Left lung (tissue), 10 donors: ENCODE measurements around the gene ADGB. TPM values are rescaled to one million over a fixed set of nuclear protein-coding genes. Genes with fewer than 3 reads are reported as not detected.
"Not testable (repeated sequence)": the region's sequence is repeated elsewhere in the genome, so short reads cannot be mapped to it uniquely, and the experiment has no call there.

Experiments
- ATAC-seq: fragments of 200-7000 bp; cut with Tn5 transposase; one replicate; pipeline ENCODE4 v1.9.1; 2020; ENCODE audit warnings: moderate library complexity
- DNase-seq, 4 donors: peaks; one replicate each; pipeline ENCODE4 v3.0.0-alpha.2; 2013 to 2020
- H3K27ac ChIP-seq, 2 donors: fragments of 200-600 bp; sonication (generic) in 1 of 2; one replicate each; pipeline versions ENCODE4 v1.5.0 to v1.8.0; 2020 to 2021
- H3K27me3 ChIP-seq, 2 donors: fragments of 200-600 bp; sonication (generic) in 1 of 2; one replicate each; pipeline versions ENCODE4 v1.5.0 to v1.8.0; 2020 to 2021
- H3K36me3 ChIP-seq, 2 donors: fragments of 200-600 bp; sonication (generic) in 1 of 2; one replicate each; pipeline versions ENCODE4 v1.5.0 to v1.8.0; 2020 to 2021
- H3K4me1 ChIP-seq, 2 donors: fragments of 200-600 bp; one replicate each; pipeline ENCODE4 v1.8.0; 2021
- H3K4me3 ChIP-seq, 2 donors: fragments of 200-600 bp; sonication (generic) in 1 of 2; one replicate each; pipeline versions ENCODE4 v1.5.0 to v1.8.0; 2020 to 2021; ENCODE audit warnings: mild to moderate bottlenecking in 1 of 2
- H3K9me3 ChIP-seq, 2 donors: fragments of 200-600 bp; sonication (generic) in 1 of 2; one replicate each; pipeline versions ENCODE4 v1.5.0 to v1.8.0; 2020 to 2021
- CTCF ChIP-seq, 2 donors: fragments of 200-600 bp; sonication (generic) in 1 of 2; IDR thresholded peaks; one replicate each; pipeline versions ENCODE4 v1.5.0 to v1.8.0; 2021; ENCODE audit warnings: antibody characterized with exemption in 2 of 2
- intact Hi-C, 2 donors: fragments of 100-400 bp; cut with DNase I; formaldehyde crosslinking; loops; one replicate each; pipeline versions ENCODE4 v1.11.2 to v1.14.2; 2022
- polyA plus RNA-seq, 6 donors: library from polyadenylated mRNA; unstranded; fragments of 120-200 nt; gene quantifications; one replicate each; pipeline ENCODE4 v1.2.1, GENCODE V29; 2013; ENCODE audit not compliant: insufficient read length in 6 of 6
- total RNA-seq, 2 donors: library from RNA; stranded (reverse); fragmentation: NEBNext Ultra II Directional; extraction: Animal tissue kit (Norgen Biotek cat#: 25700); gene quantifications; one replicate each; pipeline ENCODE4 v1.2.1, GENCODE V29; 2021
- donor health status: DM: no; HTN: yes; CAD: no.
- donor health status: DM: no; HTN: no; CAD: no.

The ADGB gene
- total and polyA plus RNA-seq, 8 donors: 0.67 to 5.9 (median 2.5) TPM; not detected in 1

- DNase-seq (no peak), ATAC-seq (no peak)
- Histone ChIP-seq H3K9me3 (peaks cover 0 to 19% of the 10 kb centered on the region in 2 donors), H3K27me3 (no peaks in the 10 kb centered on the region), H3K4me1 (no peaks in the 10 kb centered on the region), H3K4me3 (no peak overlapping the region), H3K36me3 (no peaks in the 10 kb centered on the region), H3K27ac (no peak overlapping the region)
- no peak for TF ChIP-seq CTCF (IDR thresholded peaks at IDR 0.05)
- intact Hi-C loops: no loop called here
Measured at GRCh38 chr6:146795479-146796133, 196.8 kb downstream of the ADGB start.

- H3K4me3 ChIP-seq, DNase-seq, H3K27me3 ChIP-seq, H3K9me3 ChIP-seq, H3K27ac ChIP-seq, ATAC-seq, H3K4me1 ChIP-seq, H3K36me3 ChIP-seq, intact Hi-C loops: not testable (repeated sequence)
Measured at GRCh38 chr6:146803167-146803566, 204.4 kb downstream of the ADGB start.

DNA sequence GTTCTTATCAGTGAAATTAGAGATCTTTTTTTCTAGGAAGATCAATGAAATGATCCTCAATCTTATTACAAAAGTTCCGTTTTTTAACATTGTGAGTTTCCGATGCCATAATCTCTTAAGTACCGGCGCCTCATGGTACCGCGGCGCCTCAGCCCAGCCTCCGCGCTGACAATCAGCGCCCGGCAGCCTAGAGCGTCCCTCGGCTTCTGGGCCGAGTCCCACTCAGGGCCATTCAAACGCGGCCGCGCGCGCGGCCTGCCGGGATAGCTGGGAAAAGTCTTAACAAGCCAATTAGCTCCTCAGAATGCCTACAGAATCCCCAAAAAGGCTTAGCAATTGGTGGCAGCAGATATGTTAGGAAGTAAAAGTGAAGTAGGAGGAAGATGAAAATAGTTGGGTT is 204.8 kb downstream of the ADGB start:
- DNase-seq: peak in 2 of 4 donors; percentile 3 to 80
- no peaks in the 10 kb centered on the region for H3K9me3 ChIP-seq
- H3K27ac ChIP-seq: no peak overlapping the region
- no peak for TF ChIP-seq CTCF (IDR thresholded peaks at IDR 0.05)
- H3K36me3 ChIP-seq: no peaks in the 10 kb centered on the region
- no peak overlapping the region for H3K4me3 ChIP-seq
- peak; percentile 67 for ATAC-seq
- intact Hi-C loops: no loop called here
- H3K27me3 ChIP-seq: no peaks in the 10 kb centered on the region
- H3K4me1 ChIP-seq: no peaks in the 10 kb centered on the region

DNA sequence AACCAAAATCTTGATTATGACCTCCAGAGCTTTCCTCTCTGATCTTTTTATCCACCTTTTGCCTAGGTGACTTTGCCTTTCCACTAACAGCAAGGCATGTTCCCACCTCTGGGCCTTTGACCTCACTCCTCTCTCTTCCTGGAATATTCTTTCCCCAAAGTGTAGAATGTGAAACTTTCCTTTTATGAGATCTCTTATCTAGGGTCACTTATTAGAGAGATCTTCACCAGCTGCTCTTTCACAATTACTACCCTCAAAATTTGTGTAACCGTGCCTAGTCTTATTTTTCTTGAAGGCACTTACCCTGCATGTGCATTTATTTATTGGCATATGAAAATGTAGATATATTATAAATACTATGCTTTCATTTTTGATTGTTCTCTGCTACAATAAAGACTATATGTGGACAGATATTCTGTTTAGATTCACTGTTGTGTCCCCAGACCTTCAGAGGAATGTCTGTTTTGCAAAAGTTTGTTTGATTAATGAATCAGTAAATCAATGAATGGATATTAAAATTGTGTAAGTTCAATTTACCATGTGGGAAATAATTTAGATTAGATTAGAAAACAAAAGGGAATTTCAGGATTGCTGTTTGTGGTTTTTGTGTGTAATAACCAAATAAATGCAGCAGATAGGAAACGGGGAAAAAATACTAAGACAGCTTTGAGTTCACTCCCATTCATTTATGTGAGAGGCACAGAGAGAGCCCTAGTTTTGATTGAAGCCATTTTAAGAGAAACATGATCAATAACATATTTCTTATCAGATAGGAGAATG is 207.0 kb downstream of the ADGB start:
- H3K9me3 ChIP-seq: no peaks in the 10 kb centered on the region
- DNase-seq (no peak), ATAC-seq (no peak)
- no peaks in the 10 kb centered on the region for H3K4me1 ChIP-seq
- H3K27ac ChIP-seq: no peak overlapping the region
- TF ChIP-seq CTCF (IDR thresholded peaks at IDR 0.05): no peak
- H3K27me3 ChIP-seq: no peaks in the 10 kb centered on the region
- intact Hi-C loops: no loop called here
- H3K4me3 ChIP-seq: no peak overlapping the region
- no peaks in the 10 kb centered on the region for H3K36me3 ChIP-seq

GRCh38 chr6:146809014-146809413 is 210.2 kb downstream of the ADGB start:
- not testable (repeated sequence) for H3K9me3 ChIP-seq, H3K27ac ChIP-seq, ATAC-seq

DNA sequence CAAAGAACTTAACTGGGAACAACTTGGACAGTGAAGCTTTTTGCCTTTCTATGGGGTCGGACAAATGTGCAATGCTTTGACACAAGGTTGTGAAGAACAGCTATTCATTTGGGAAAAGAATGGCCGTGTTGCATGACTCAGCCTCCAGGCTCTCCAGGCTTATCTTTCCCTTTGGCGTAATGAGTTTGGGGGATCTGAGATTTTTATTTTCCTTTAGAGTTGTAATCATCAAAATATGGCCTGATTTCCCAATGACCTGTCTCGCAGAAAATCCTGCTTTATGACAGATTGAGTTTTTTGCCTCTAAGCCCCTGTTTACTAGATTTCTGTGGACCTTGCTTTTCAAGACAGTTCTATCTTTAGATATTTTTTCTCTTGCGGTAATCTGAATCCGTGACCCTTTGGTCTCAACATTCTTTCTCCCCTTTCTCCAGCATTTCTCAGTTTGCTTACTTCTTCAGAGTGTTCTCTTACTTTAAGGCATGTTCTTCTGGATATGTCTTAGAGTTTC is 214.1 kb downstream of the ADGB start:
- ATAC-seq: peak; percentile 54
- H3K36me3 ChIP-seq, DNase-seq, H3K27me3 ChIP-seq, H3K9me3 ChIP-seq, H3K27ac ChIP-seq, H3K4me1 ChIP-seq, H3K4me3 ChIP-seq, intact Hi-C loops: not testable (repeated sequence)

More at GRCh38 chr6:146809014-146809413, 210.2 kb downstream of the ADGB start:
- H3K4me1 ChIP-seq, DNase-seq, H3K4me3 ChIP-seq, H3K36me3 ChIP-seq, H3K27me3 ChIP-seq, intact Hi-C loops: not testable (repeated sequence)
